ENCODE measurements around the gene TMBIM1.
"Not testable (repeated sequence)": the region's sequence is repeated elsewhere in the genome, so short reads cannot be mapped to it uniquely, and the experiment has no call there.

Gene TMBIM1

DNA sequence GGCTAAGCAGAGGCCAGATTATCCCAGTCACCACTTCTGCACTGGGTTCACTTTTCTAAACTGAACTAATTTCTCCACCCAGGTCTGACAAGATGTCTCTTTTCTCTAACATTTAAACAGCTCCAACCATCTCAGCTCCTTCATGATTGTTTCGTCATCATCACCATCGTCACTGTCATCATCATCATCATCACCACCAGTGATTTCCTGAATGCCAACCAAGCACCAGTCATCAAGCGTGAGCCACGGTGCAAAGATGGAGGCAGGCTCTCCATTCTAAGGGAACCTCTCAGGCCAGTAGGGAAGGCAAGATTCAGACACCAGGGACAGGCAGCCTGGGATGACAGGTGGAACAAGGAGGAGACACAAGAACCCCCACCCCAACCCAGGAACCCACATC is 25.5 kb upstream of the TMBIM1 start:
- Histone ChIP-seq H3K27ac (ENCODE audit: low read length) (no peak overlapping the region), H3K79me2 (ENCODE audit: low read length) (no peaks in the 10 kb centered on the region)

GRCh38 chr2:218317303-218317630 is 25.0 kb upstream of the TMBIM1 start:
- H3K27ac ChIP-seq (ENCODE audit: low read length): no peak overlapping the region
- no peak for DNase-seq
- no peaks in the 10 kb centered on the region for H3K9me3 ChIP-seq (replicated peaks; ENCODE audit: insufficient read depth, low read length)
- 0 out of 2 replicates have a peak, but pooled peaks cover 3% of the 10 kb centered on the region for H3F3A ChIP-seq (ENCODE audit: insufficient read depth, low read length)
- H3K4me1 ChIP-seq (ENCODE audit: low read length): no peaks in the 10 kb centered on the region
- no peaks in the 10 kb centered on the region for H3K79me2 ChIP-seq (ENCODE audit: low read length)
- H3K4me3 ChIP-seq (ENCODE audit: low read length): no peak overlapping the region
- no peaks in the 10 kb centered on the region for H4K20me1 ChIP-seq (ENCODE audit: insufficient read depth, low read length)
- H3K4me2 ChIP-seq (ENCODE audit: low read depth, low read length): no peak overlapping the region
- no peaks in the 10 kb centered on the region for H3K27me3 ChIP-seq (replicated peaks; ENCODE audit: insufficient read depth, low read length)
- no peak overlapping the region for H2AFZ ChIP-seq (ENCODE audit: low read length)
- TF ChIP-seq EZH2phosphoT487 (IDR thresholded peaks at IDR 0.05; ENCODE audit: low read length): no peak
- no peak overlapping the region for H3K9ac ChIP-seq (ENCODE audit: low read length)
- no peaks in the 10 kb centered on the region for H3K9me2 ChIP-seq (replicated peaks; ENCODE audit: insufficient read depth, low read length)
- H3K36me3 ChIP-seq (replicated peaks; ENCODE audit: insufficient read depth, low read length): no peaks in the 10 kb centered on the region

More for the DNA sequence above, 25.5 kb upstream of the TMBIM1 start:
- Histone ChIP-seq H3K4me3 (ENCODE audit: low read length) (no peak overlapping the region), H4K20me1 (ENCODE audit: insufficient read depth, low read length) (no peaks in the 10 kb centered on the region), H3F3A (ENCODE audit: insufficient read depth, low read length) (0 out of 2 replicates have a peak, but pooled peaks cover 3% of the 10 kb centered on the region), H3K9me3 (replicated peaks; ENCODE audit: insufficient read depth, low read length) (no peaks in the 10 kb centered on the region), H3K4me1 (ENCODE audit: low read length) (no peaks in the 10 kb centered on the region), H2AFZ (ENCODE audit: low read length) (no peak overlapping the region), H3K27me3 (replicated peaks; ENCODE audit: insufficient read depth, low read length) (no peaks in the 10 kb centered on the region), H3K9me2 (replicated peaks; ENCODE audit: insufficient read depth, low read length) (no peaks in the 10 kb centered on the region), H3K9ac (ENCODE audit: low read length) (no peak overlapping the region), H3K36me3 (replicated peaks; ENCODE audit: insufficient read depth, low read length) (no peaks in the 10 kb centered on the region), H3K4me2 (ENCODE audit: low read depth, low read length) (no peak overlapping the region)
- DNase-seq: no peak
- TF ChIP-seq EZH2phosphoT487 (IDR thresholded peaks at IDR 0.05; ENCODE audit: low read length) (no peak), CTCF (IDR thresholded peaks at IDR 0.05; ENCODE audit: low read length) (no peak), EZH2 (optimal IDR thresholded peaks at IDR 0.05; ENCODE audit: low read depth, low read length) (no peak)

GRCh38 chr2:218315397-218315796 is 23.1 kb upstream of the TMBIM1 start:
- Histone ChIP-seq H3K36me3 (replicated peaks; ENCODE audit: insufficient read depth, low read length) (no peaks in the 10 kb centered on the region), H3K4me3 (ENCODE audit: low read length) (no peak overlapping the region), H4K20me1 (ENCODE audit: insufficient read depth, low read length) (no peaks in the 10 kb centered on the region), H3K9me2 (replicated peaks; ENCODE audit: insufficient read depth, low read length) (no peaks in the 10 kb centered on the region), H3K4me2 (ENCODE audit: low read depth, low read length) (no peak overlapping the region), H3F3A (ENCODE audit: insufficient read depth, low read length) (no peaks in the 10 kb centered on the region), H3K4me1 (ENCODE audit: low read length) (no peaks in the 10 kb centered on the region), H3K27me3 (replicated peaks; ENCODE audit: insufficient read depth, low read length) (no peaks in the 10 kb centered on the region), H3K9me3 (replicated peaks; ENCODE audit: insufficient read depth, low read length) (no peaks in the 10 kb centered on the region), H3K9ac (ENCODE audit: low read length) (no peak overlapping the region), H2AFZ (ENCODE audit: low read length) (no peak overlapping the region), H3K27ac (ENCODE audit: low read length) (no peak overlapping the region), H3K79me2 (ENCODE audit: low read length) (no peaks in the 10 kb centered on the region)
- DNase-seq: no peak
- TF ChIP-seq EZH2phosphoT487 (IDR thresholded peaks at IDR 0.05; ENCODE audit: low read length): no peak
- no peak for TF ChIP-seq CTCF (IDR thresholded peaks at IDR 0.05; ENCODE audit: low read length)
- no peak for TF ChIP-seq EZH2 (optimal IDR thresholded peaks at IDR 0.05; ENCODE audit: low read depth, low read length)

GRCh38 chr2:218314764-218315163 is 22.5 kb upstream of the TMBIM1 start:
- not testable (repeated sequence) for H3K27ac ChIP-seq (ENCODE audit: low read length); H4K20me1 ChIP-seq (ENCODE audit: insufficient read depth, low read length); H3K9ac ChIP-seq (ENCODE audit: low read length); H3K4me1 ChIP-seq (ENCODE audit: low read length); H3K4me3 ChIP-seq (ENCODE audit: low read length); H3F3A ChIP-seq (ENCODE audit: insufficient read depth, low read length); H3K9me2 ChIP-seq (replicated peaks; ENCODE audit: insufficient read depth, low read length); H3K36me3 ChIP-seq (replicated peaks; ENCODE audit: insufficient read depth, low read length); H3K79me2 ChIP-seq (ENCODE audit: low read length); DNase-seq; H3K27me3 ChIP-seq (replicated peaks; ENCODE audit: insufficient read depth, low read length); H2AFZ ChIP-seq (ENCODE audit: low read length); H3K9me3 ChIP-seq (replicated peaks; ENCODE audit: insufficient read depth, low read length); H3K4me2 ChIP-seq (ENCODE audit: low read depth, low read length)

Data from MM.1S (cell line).